ENCODE results near the gene PTPRD. TPM values are rescaled to one million over a fixed set of nuclear protein-coding genes. Genes with fewer than 3 reads are reported as not detected.
"Not testable (repeated sequence)": the region's sequence is repeated elsewhere in the genome, so short reads cannot be mapped to it uniquely, and the experiment has no call there.

PTPRD gene
- total and polyA plus RNA-seq, 2 donors (not counting 1 experiment from before 2014, with no cell fraction given), result 0.35 to 4.8 TPM

- no peaks in the 10 kb centered on the region for H3K9me3 ChIP-seq (ENCODE audit: control insufficient read depth, insufficient read depth, low read depth, low read length)
- no peak overlapping the region for H3K4me2 ChIP-seq (ENCODE audit: extremely low read depth, insufficient read depth, low read length)
- H3K4me3 ChIP-seq (replicated peaks in 1 of 4; ENCODE audit: control extremely low read depth in 1 of 4, insufficient read depth in 1 of 4, low read depth in 3 of 4, low read length in 4 of 4), result no peak overlapping the region
- H3K79me2 ChIP-seq (ENCODE audit: control insufficient read depth, insufficient read depth, low read length), result no peaks in the 10 kb centered on the region
- no peak overlapping the region for H3K9ac ChIP-seq (ENCODE audit: insufficient read depth, low read length)
- no peaks in the 10 kb centered on the region for H3K4me1 ChIP-seq (ENCODE audit: control insufficient read depth, extremely low read depth, insufficient read depth, low read length)
- no peaks in the 10 kb centered on the region for H4K20me1 ChIP-seq (ENCODE audit: control insufficient read depth, extremely low read depth, insufficient read depth, low read length)
- no peaks in the 10 kb centered on the region for H3K36me3 ChIP-seq (ENCODE audit: control insufficient read depth, insufficient read depth, low read length)
- no peak overlapping the region for H3K27ac ChIP-seq (ENCODE audit: insufficient read depth, low read length)
- DNase-seq (ENCODE audit: low read depth in 2 of 2), result no peak
- H2AFZ ChIP-seq (ENCODE audit: low read length), result no peak overlapping the region
- no peak for TF ChIP-seq CTCF (conservative IDR thresholded peaks at IDR 0.05 in 1 of 2, IDR thresholded peaks at IDR 0.05 in 1 of 2; ENCODE audit: low read depth in 1 of 2, low read length in 2 of 2)
- no peaks in the 10 kb centered on the region for H3K27me3 ChIP-seq (ENCODE audit: control insufficient read depth, insufficient read depth, low read length)
These were observed 258.2 kb downstream of the PTPRD start for GRCh38 chr9:10354591-10354990.

- not testable (repeated sequence) for H3K27ac ChIP-seq (ENCODE audit: insufficient read depth, low read length); H3K79me2 ChIP-seq (ENCODE audit: control insufficient read depth, insufficient read depth, low read length); H3K27me3 ChIP-seq (ENCODE audit: control insufficient read depth, insufficient read depth, low read length); H3K4me2 ChIP-seq (ENCODE audit: extremely low read depth, insufficient read depth, low read length); H2AFZ ChIP-seq (ENCODE audit: low read length); H3K4me3 ChIP-seq (replicated peaks in 1 of 4; ENCODE audit: control extremely low read depth in 1 of 4, insufficient read depth in 1 of 4, low read depth in 3 of 4, low read length in 4 of 4); H3K9ac ChIP-seq (ENCODE audit: insufficient read depth, low read length); H3K36me3 ChIP-seq (ENCODE audit: control insufficient read depth, insufficient read depth, low read length); H4K20me1 ChIP-seq (ENCODE audit: control insufficient read depth, extremely low read depth, insufficient read depth, low read length); DNase-seq (ENCODE audit: low read depth in 2 of 2); H3K9me3 ChIP-seq (ENCODE audit: control insufficient read depth, insufficient read depth, low read depth, low read length); H3K4me1 ChIP-seq (ENCODE audit: control insufficient read depth, extremely low read depth, insufficient read depth, low read length)
These were observed 267.2 kb downstream of the PTPRD start for GRCh38 chr9:10345621-10346020.

GRCh38 chr9:10341057-10341456 lies 271.7 kb downstream of the PTPRD start:
- H3K9me3 ChIP-seq (ENCODE audit: control insufficient read depth, insufficient read depth, low read depth, low read length), result no peaks in the 10 kb centered on the region
- H3K27me3 ChIP-seq (ENCODE audit: control insufficient read depth, insufficient read depth, low read length), result no peaks in the 10 kb centered on the region

More at GRCh38 chr9:10341057-10341456, 271.7 kb downstream of the PTPRD start:
- Histone ChIP-seq H3K36me3 (ENCODE audit: control insufficient read depth, insufficient read depth, low read length) (no peaks in the 10 kb centered on the region), H3K27ac (ENCODE audit: insufficient read depth, low read length) (no peak overlapping the region), H3K9ac (ENCODE audit: insufficient read depth, low read length) (no peak overlapping the region), H3K4me2 (ENCODE audit: extremely low read depth, insufficient read depth, low read length) (no peak overlapping the region), H3K79me2 (ENCODE audit: control insufficient read depth, insufficient read depth, low read length) (no peaks in the 10 kb centered on the region), H3K4me1 (ENCODE audit: control insufficient read depth, extremely low read depth, insufficient read depth, low read length) (no peaks in the 10 kb centered on the region), H3K4me3 (replicated peaks in 1 of 4; ENCODE audit: control extremely low read depth in 1 of 4, insufficient read depth in 1 of 4, low read depth in 3 of 4, low read length in 4 of 4) (no peak overlapping the region), H4K20me1 (ENCODE audit: control insufficient read depth, extremely low read depth, insufficient read depth, low read length) (no peaks in the 10 kb centered on the region), H2AFZ (ENCODE audit: low read length) (no peak overlapping the region)
- no peak for DNase-seq (ENCODE audit: low read depth in 2 of 2)
- TF ChIP-seq CTCF (conservative IDR thresholded peaks at IDR 0.05 in 1 of 2, IDR thresholded peaks at IDR 0.05 in 1 of 2; ENCODE audit: low read depth in 1 of 2, low read length in 2 of 2), result no peak

Measured in fibroblast of lung (primary cell).